ENCODE measurements around the gene SPATA2.

DNA sequence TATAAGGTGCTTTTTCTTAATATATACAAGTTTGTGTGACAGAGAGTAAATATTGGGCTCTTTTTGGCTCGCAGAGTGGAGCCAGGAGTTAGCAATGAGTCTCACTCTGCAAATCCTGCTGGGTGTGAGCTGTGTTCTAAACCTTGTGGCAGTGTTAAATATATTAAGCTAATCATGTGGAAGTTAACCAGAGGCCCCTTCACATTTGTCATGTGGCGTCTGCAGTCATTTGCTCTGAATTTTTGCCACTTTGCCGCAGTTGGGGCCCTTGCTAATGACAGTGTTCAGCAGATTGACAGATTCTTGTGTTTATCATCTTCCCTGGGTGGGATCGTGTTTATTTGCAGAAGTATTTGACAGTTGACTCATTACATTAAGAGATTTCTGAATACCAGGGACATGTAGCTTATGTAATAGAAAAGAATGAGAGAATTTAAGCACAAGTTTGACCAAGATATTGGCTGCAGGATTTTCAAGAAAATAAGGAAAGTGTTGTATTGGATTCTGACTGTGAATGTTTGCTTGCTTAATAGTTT is 37.9 kb downstream of the SPATA2 start:
- TF ChIP-seq, protein P1, sequence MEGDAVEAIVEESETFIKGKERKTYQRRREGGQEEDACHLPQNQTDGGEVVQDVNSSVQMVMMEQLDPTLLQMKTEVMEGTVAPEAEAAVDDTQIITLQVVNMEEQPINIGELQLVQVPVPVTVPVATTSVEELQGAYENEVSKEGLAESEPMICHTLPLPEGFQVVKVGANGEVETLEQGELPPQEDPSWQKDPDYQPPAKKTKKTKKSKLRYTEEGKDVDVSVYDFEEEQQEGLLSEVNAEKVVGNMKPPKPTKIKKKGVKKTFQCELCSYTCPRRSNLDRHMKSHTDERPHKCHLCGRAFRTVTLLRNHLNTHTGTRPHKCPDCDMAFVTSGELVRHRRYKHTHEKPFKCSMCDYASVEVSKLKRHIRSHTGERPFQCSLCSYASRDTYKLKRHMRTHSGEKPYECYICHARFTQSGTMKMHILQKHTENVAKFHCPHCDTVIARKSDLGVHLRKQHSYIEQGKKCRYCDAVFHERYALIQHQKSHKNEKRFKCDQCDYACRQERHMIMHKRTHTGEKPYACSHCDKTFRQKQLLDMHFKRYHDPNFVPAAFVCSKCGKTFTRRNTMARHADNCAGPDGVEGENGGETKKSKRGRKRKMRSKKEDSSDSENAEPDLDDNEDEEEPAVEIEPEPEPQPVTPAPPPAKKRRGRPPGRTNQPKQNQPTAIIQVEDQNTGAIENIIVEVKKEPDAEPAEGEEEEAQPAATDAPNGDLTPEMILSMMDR (IDR thresholded peaks at IDR 0.05; ENCODE audit: low read length): no peak
- no peak for TF ChIP-seq EZH2 (IDR thresholded peaks at IDR 0.05; ENCODE audit: borderline replicate concordance, low read length)

Data from OCI-LY1 (cell line).